HEK293 (cell line): ENCODE results near the gene OVCH1.

Experiments
- CTCF ChIA-PET: fragments of 350-600 bp; formaldehyde crosslinking; extraction: SDS; loops from one replicate; lab custom pipeline; 2021; ENCODE audit warnings: antibody characterized with exemption; lab: Yijun Ruan, JAX
- POLR2A ChIA-PET: fragments of 300-600 bp; formaldehyde crosslinking; extraction: SDS; loops from one replicate; lab custom pipeline; 2020; ENCODE audit warnings: antibody characterized with exemption, inconsistent platforms; lab: Yijun Ruan, JAX
- H3K27ac ChIP-seq: fragments of 200-500 bp; sonication (Bioruptor generic); 2 replicates; pipeline ENCODE4 v1.5.1; 2014; ENCODE audit warnings: low read depth, low read length, control low read depth, inconsistent platforms; ENCODE audit errors: extremely low read depth
- H3K36me3 ChIP-seq, 2 experiments: fragments of 200-500 bp in 1 of 2; sonication (Bioruptor generic) in 1 of 2; 1 replicate in 1 of 2; 2 replicates in 1 of 2; pipeline ENCODE4 v1.5.1; 2014 to 2017; ENCODE audit warnings: inconsistent platforms in 2 of 2, low read length in 2 of 2; ENCODE audit not compliant: control insufficient read depth in 2 of 2, insufficient read depth in 1 of 2
- H3K4me1 ChIP-seq: fragments of 200-500 bp; sonication (Bioruptor generic); 2 replicates; pipeline ENCODE4 v1.5.1; 2014; ENCODE audit warnings: mild to moderate bottlenecking, low read length, inconsistent platforms; ENCODE audit not compliant: control insufficient read depth, insufficient read depth
- H3K4me3 ChIP-seq: 2 replicates; pipeline ENCODE4 v1.5.1; 2011; ENCODE audit warnings: low read depth, mild to moderate bottlenecking, control low read depth, low read length, moderate library complexity
- H3K9me3 ChIP-seq: fragments of 200-500 bp; sonication (Bioruptor generic); 2 replicates; pipeline ENCODE4 v1.5.1; 2014; ENCODE audit warnings: low read depth, low read length, inconsistent platforms; ENCODE audit not compliant: control insufficient read depth, insufficient read depth
- BCL11A ChIP-seq: fragments of 450-650 bp; formaldehyde crosslinking; IDR thresholded peaks from 2 replicates; pipeline ENCODE4 v1.5.1; 2016; ENCODE audit warnings: low read depth, missing biosample characterization, missing genetic modification characterization
- HIC1 ChIP-seq: fragments of 450-650 bp; formaldehyde crosslinking; IDR thresholded peaks from 2 replicates; pipeline ENCODE4 v1.5.1; 2016; ENCODE audit warnings: missing biosample characterization, missing genetic modification characterization
- MYNN ChIP-seq: fragments of 450-650 bp; formaldehyde crosslinking; IDR thresholded peaks from 2 replicates; pipeline ENCODE4 v1.5.1; 2016; ENCODE audit warnings: missing biosample characterization, missing genetic modification characterization, borderline replicate concordance
- OVOL3 ChIP-seq: fragments of 450-650 bp; formaldehyde crosslinking; IDR thresholded peaks from 2 replicates; pipeline ENCODE4 v1.5.1; 2016; ENCODE audit warnings: missing biosample characterization, missing genetic modification characterization
- PRDM1 ChIP-seq: fragments of 450-650 bp; formaldehyde crosslinking; IDR thresholded peaks from 2 replicates; pipeline ENCODE4; 2016; ENCODE audit warnings: missing biosample characterization, missing genetic modification characterization
- SALL2 ChIP-seq: fragments of 450-650 bp; formaldehyde crosslinking; IDR thresholded peaks from 2 replicates; pipeline ENCODE4 v1.5.0; 2017; ENCODE audit warnings: missing biosample characterization, mild to moderate bottlenecking, missing genetic modification characterization, borderline replicate concordance
- ZBTB48 ChIP-seq: fragments of 450-650 bp; formaldehyde crosslinking; IDR thresholded peaks from 2 replicates; pipeline ENCODE4 v1.5.1; 2016; ENCODE audit warnings: missing biosample characterization, missing genetic modification characterization
- ZBTB7A ChIP-seq: fragments of 450-650 bp; formaldehyde crosslinking; IDR thresholded peaks from 2 replicates; pipeline ENCODE4 v1.5.1; 2016; ENCODE audit warnings: low read depth, missing biosample characterization, missing genetic modification characterization
- ZFP3 ChIP-seq: fragments of 450-650 bp; formaldehyde crosslinking; IDR thresholded peaks from 2 replicates; pipeline ENCODE4 v1.5.1; 2016; ENCODE audit warnings: low read depth, missing biosample characterization, missing genetic modification characterization
- ZNF10 ChIP-seq: fragments of 450-650 bp; formaldehyde crosslinking; IDR thresholded peaks from 2 replicates; pipeline ENCODE4 v1.5.1; 2017; ENCODE audit warnings: missing biosample characterization, missing genetic modification characterization
- ZNF114 ChIP-seq: fragments of 450-650 bp; formaldehyde crosslinking; IDR thresholded peaks from 2 replicates; pipeline ENCODE4 v1.5.0; 2017; ENCODE audit warnings: missing biosample characterization, missing genetic modification characterization
- ZNF146 ChIP-seq: fragments of 450-650 bp; formaldehyde crosslinking; IDR thresholded peaks from 2 replicates; pipeline ENCODE4 v1.5.1; 2016; ENCODE audit warnings: missing biosample characterization, missing genetic modification characterization
- ZNF184 ChIP-seq: fragments of 450-650 bp; IDR thresholded peaks from 2 replicates; pipeline ENCODE4 v1.5.1; 2018; ENCODE audit warnings: missing biosample characterization, mild to moderate bottlenecking, missing genetic modification characterization
- ZNF341 ChIP-seq: fragments of 450-650 bp; formaldehyde crosslinking; IDR thresholded peaks from 2 replicates; pipeline ENCODE4; 2016; ENCODE audit warnings: low read depth, missing biosample characterization, missing genetic modification characterization
- ZNF354C ChIP-seq: fragments of 450-650 bp; formaldehyde crosslinking; IDR thresholded peaks from 2 replicates; pipeline ENCODE4 v1.5.1; 2016; ENCODE audit warnings: missing biosample characterization, missing genetic modification characterization, low read depth, borderline replicate concordance
- ZNF366 ChIP-seq: fragments of 450-650 bp; formaldehyde crosslinking; conservative IDR thresholded peaks from 2 replicates; pipeline ENCODE4 v1.5.1; 2016; ENCODE audit warnings: missing biosample characterization, missing genetic modification characterization
- ZNF391 ChIP-seq: fragments of 450-650 bp; formaldehyde crosslinking; IDR thresholded peaks from 2 replicates; pipeline ENCODE4 v1.5.1; 2016; ENCODE audit warnings: low read depth, missing biosample characterization, missing genetic modification characterization, borderline replicate concordance
- ZNF394 ChIP-seq: fragments of 450-650 bp; formaldehyde crosslinking; IDR thresholded peaks from 2 replicates; pipeline ENCODE4 v1.5.1; 2016; ENCODE audit warnings: missing biosample characterization, missing genetic modification characterization, mild to moderate bottlenecking, moderate library complexity, borderline replicate concordance
- ZNF48 ChIP-seq: fragments of 450-650 bp; formaldehyde crosslinking; IDR thresholded peaks from 2 replicates; pipeline ENCODE4 v1.5.1; 2016; ENCODE audit warnings: missing biosample characterization, missing genetic modification characterization
- ZNF549 ChIP-seq: fragments of 450-650 bp; IDR thresholded peaks from 2 replicates; pipeline ENCODE4 v1.5.1; 2018; ENCODE audit warnings: missing biosample characterization, missing genetic modification characterization, mild to moderate bottlenecking, inconsistent platforms, moderate library complexity
- ZNF664 ChIP-seq: fragments of 450-650 bp; formaldehyde crosslinking; IDR thresholded peaks from 2 replicates; pipeline ENCODE4 v1.5.1; 2016; ENCODE audit warnings: missing biosample characterization, missing genetic modification characterization
- ZNF670 ChIP-seq: fragments of 450-650 bp; formaldehyde crosslinking; IDR thresholded peaks from 2 replicates; pipeline ENCODE4 v1.5.1; 2016; ENCODE audit warnings: missing biosample characterization, missing genetic modification characterization, low read depth
- ZNF785 ChIP-seq: fragments of 450-650 bp; formaldehyde crosslinking; IDR thresholded peaks from 2 replicates; pipeline ENCODE4 v1.5.1; 2016; ENCODE audit warnings: missing biosample characterization, missing genetic modification characterization
- ZNF830 ChIP-seq: fragments of 450-650 bp; IDR thresholded peaks from 2 replicates; pipeline ENCODE4 v1.5.0; 2018; ENCODE audit warnings: missing biosample characterization, missing genetic modification characterization, low read depth, mild to moderate bottlenecking, moderate library complexity
- ZNF843 ChIP-seq: fragments of 450-650 bp; formaldehyde crosslinking; IDR thresholded peaks from 2 replicates; pipeline ENCODE4 v1.5.1; 2016; ENCODE audit warnings: missing biosample characterization, missing genetic modification characterization
- ZSCAN23 ChIP-seq: fragments of 450-650 bp; formaldehyde crosslinking; IDR thresholded peaks from 2 replicates; pipeline ENCODE4 v1.5.1; 2016; ENCODE audit warnings: missing biosample characterization, missing genetic modification characterization
- TF ChIP-seq, protein P1 (sequence below): fragments of 450-650 bp; formaldehyde crosslinking; IDR thresholded peaks from 2 replicates; pipeline ENCODE4 v1.5.1; 2016; ENCODE audit warnings: missing biosample characterization, missing genetic modification characterization

OVCH1 gene

DNA sequence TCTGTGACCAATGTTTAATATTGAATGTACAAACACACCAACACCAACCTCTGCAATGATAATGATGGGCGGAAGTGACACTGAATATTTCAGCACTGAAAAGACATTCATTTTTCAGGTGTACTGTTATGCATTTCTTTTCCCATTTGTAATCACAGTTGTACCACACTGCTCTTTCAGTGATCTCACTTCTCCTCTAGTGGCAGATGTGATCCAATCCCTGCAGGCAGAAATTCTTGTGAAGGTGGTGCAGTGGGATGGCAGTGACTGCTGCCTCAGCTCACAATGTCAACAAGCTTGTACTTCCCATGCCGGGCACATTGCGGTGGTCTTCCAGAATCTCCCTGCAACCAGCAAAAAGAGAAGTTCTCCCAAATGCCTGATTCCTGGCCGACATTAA lies 93.5 kb downstream of the OVCH1 start (continued):
- TF ChIP-seq ZNF843 (tag by site-specific recombination): no peak
- TF ChIP-seq ZNF48 (tag by site-specific recombination): no peak
- TF ChIP-seq BCL11A (tag by site-specific recombination): no peak
- no peak for TF ChIP-seq SALL2 (tag by site-specific recombination)
- TF ChIP-seq ZNF341 (tag by site-specific recombination): no peak
- TF ChIP-seq ZSCAN23: no peak
- TF ChIP-seq ZNF391 (tag by site-specific recombination): no peak
- no peak for TF ChIP-seq ZNF114
- TF ChIP-seq ZNF549 (tag by site-specific recombination): no peak
- TF ChIP-seq, all 188 proteins: peak for 0

DNA sequence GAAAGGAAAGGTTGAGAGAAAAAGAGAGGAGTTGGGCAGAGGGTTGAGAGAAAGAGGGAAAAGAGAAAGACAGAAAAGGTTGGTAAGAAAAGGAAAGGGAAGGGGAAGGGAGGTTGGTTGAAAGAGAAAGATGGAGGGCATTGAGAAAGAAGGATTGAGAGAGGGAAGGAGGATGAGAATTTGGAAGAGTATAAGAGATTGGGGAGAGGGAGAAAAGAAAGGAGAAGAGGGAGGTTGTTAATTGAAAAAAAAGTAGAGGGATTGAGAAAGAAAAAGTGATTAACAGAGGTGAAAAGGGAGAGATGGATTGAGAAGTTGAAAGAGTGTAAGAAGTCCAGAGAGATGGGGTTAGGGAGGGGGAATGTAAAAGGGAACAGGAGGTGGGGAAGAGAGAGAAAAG lies 95.0 kb downstream of the OVCH1 start:
- no peak overlapping the region for H3K27ac ChIP-seq
- ChIA-PET POLR2A (no interaction called here), CTCF (no interaction called here)
- TF ChIP-seq ZNF785 (tag by site-specific recombination) (no peak), ZNF366 (tag by site-specific recombination) (0 out of 2 replicates have a peak, but pooled peaks have one; percentile 33), PRDM1 (tag by site-specific recombination) (peak; percentile 89)
- H3K4me1 ChIP-seq: no peaks in the 10 kb centered on the region
- no peak overlapping the region for H3K4me3 ChIP-seq
- H3K36me3 ChIP-seq: no peaks in the 10 kb centered on the region
- H3K9me3 ChIP-seq: no peaks in the 10 kb centered on the region

DNA sequence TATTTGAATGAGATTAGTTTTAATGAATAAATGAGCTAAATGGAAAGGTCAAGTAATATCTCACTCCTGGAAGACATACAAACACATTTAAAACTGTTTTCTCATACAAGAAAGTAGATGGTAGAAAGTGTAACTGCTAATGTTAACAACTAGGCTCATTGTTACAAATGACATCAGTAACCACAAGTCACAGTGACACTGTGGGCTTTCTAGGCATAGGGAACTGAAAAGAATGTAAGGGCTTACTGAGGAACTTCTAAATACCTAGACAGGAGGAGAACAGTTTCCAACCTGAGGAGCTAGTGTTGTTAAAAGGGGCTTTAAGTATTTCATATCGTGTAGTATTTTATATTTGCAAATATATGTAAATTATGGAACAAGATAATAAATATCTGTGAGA lies 99.0 kb downstream of the OVCH1 start:
- H3K36me3 ChIP-seq: no peaks in the 10 kb centered on the region
- POLR2A ChIA-PET: no interaction called here

DNA sequence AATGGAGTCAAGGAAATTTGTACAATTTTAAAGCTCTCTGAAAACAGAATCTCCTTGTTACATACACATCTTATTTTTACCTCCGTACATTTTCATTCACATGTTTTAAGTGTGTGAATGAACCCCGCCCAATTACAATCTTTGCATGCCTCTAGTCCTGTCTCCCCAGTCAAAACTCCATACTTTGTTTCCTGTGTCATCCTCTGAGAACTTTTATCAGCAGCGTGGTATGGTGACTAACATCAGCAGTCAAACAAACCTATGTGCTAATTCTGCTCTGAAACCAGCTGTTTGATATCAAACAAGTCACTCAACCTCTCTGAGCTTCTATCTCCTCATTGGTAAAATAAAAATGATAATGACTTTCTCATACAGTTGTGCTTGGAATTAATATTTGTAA lies 100.7 kb downstream of the OVCH1 start:
- H3K36me3 ChIP-seq: no peaks in the 10 kb centered on the region
- TF ChIP-seq HIC1 (tag by site-specific recombination) (no peak), ZNF184 (tag by site-specific recombination) (no peak), ZNF670 (tag by site-specific recombination) (no peak), ZNF354C (tag by site-specific recombination) (no peak), ZBTB7A (tag by site-specific recombination) (no peak), ZNF10 (tag by site-specific recombination) (no peak), ZBTB48 (tag by site-specific recombination) (no peak), OVOL3 (tag by site-specific recombination) (no peak), ZFP3 (no peak), ZNF664 (tag by site-specific recombination) (no peak), MYNN (no peak)
- TF ChIP-seq, protein P1, sequence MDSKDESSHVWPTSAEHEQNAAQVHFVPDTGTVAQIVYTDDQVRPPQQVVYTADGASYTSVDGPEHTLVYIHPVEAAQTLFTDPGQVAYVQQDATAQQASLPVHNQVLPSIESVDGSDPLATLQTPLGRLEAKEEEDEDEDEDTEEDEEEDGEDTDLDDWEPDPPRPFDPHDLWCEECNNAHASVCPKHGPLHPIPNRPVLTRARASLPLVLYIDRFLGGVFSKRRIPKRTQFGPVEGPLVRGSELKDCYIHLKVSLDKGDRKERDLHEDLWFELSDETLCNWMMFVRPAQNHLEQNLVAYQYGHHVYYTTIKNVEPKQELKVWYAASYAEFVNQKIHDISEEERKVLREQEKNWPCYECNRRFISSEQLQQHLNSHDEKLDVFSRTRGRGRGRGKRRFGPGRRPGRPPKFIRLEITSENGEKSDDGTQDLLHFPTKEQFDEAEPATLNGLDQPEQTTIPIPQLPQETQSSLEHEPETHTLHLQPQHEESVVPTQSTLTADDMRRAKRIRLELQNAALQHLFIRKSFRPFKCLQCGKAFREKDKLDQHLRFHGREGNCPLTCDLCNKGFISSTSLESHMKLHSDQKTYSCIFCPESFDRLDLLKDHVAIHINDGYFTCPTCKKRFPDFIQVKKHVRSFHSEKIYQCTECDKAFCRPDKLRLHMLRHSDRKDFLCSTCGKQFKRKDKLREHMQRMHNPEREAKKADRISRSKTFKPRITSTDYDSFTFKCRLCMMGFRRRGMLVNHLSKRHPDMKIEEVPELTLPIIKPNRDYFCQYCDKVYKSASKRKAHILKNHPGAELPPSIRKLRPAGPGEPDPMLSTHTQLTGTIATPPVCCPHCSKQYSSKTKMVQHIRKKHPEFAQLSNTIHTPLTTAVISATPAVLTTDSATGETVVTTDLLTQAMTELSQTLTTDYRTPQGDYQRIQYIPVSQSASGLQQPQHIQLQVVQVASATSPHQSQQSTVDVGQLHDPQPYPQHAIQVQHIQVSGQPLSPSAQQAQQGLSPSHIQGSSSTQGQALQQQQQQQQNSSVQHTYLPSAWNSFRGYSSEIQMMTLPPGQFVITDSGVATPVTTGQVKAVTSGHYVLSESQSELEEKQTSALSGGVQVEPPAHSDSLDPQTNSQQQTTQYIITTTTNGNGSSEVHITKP (tag by site-specific recombination): no peak
- TF ChIP-seq, all 188 proteins: peak for 0
- no peaks in the 10 kb centered on the region for H3K4me1 ChIP-seq
- no peak overlapping the region for H3K4me3 ChIP-seq
- no peaks in the 10 kb centered on the region for H3K9me3 ChIP-seq
- ChIA-PET CTCF (no interaction called here), POLR2A (no interaction called here)
- H3K27ac ChIP-seq: no peak overlapping the region

More for the DNA sequence above, 99.0 kb downstream of the OVCH1 start:
- H3K9me3 ChIP-seq: no peaks in the 10 kb centered on the region
- no peaks in the 10 kb centered on the region for H3K4me1 ChIP-seq
- TF ChIP-seq ZNF830 (tag by site-specific recombination) (no peak), ZNF146 (tag by site-specific recombination) (no peak), ZNF394 (tag by site-specific recombination) (no peak)
- no peak overlapping the region for H3K27ac ChIP-seq
- CTCF ChIA-PET: no interaction called here
- no peak overlapping the region for H3K4me3 ChIP-seq
